NCI-H345 treated with DMSO at 0.1 percent for 48 hours (cell line): ENCODE measurements around the gene OXER1.
"Not testable (repeated sequence)": the region's sequence is repeated elsewhere in the genome, so short reads cannot be mapped to it uniquely, and the experiment has no call there.

Source experiments
- DNase-seq: peaks from one replicate; lab custom pipeline; 2025; ENCODE audit not compliant: unreplicated experiment; lab: John Stamatoyannopoulos, UW

The OXER1 gene

GRCh38 chr2:42752816-42753813 lies 10.8 kb downstream of the OXER1 start:
- no peak for DNase-seq

- no peak for DNase-seq
Observed at GRCh38 chr2:42752314-42752713, 11.6 kb downstream of the OXER1 start.

- DNase-seq = no peak
Observed at GRCh38 chr2:42748840-42749239, 15.1 kb downstream of the OXER1 start.

- DNase-seq = no peak
Observed at GRCh38 chr2:42747422-42747821, 16.5 kb downstream of the OXER1 start.

- DNase-seq = no peak
Observed at GRCh38 chr2:42744545-42745082, 19.3 kb downstream of the OXER1 start.

- no peak for DNase-seq
Observed at GRCh38 chr2:42743659-42743990, 20.3 kb downstream of the OXER1 start.

- no peak for DNase-seq
Observed at GRCh38 chr2:42742740-42743658, 20.9 kb downstream of the OXER1 start.

- DNase-seq = no peak
Observed at GRCh38 chr2:42741140-42741539, 22.8 kb downstream of the OXER1 start.

- no peak for DNase-seq
Observed at GRCh38 chr2:42736598-42737322, 27.2 kb downstream of the OXER1 start.

- no peak for DNase-seq
Observed at GRCh38 chr2:42733852-42734251, 30.1 kb downstream of the OXER1 start.

GRCh38 chr2:42731316-42731715 lies 32.6 kb downstream of the OXER1 start:
- not testable (repeated sequence) for DNase-seq

GRCh38 chr2:42726680-42727079 lies 37.3 kb downstream of the OXER1 start:
- DNase-seq = no peak

- DNase-seq = no peak
Observed at GRCh38 chr2:42725657-42726056, 38.3 kb downstream of the OXER1 start.

- DNase-seq = no peak
Observed at GRCh38 chr2:42724886-42725285, 39.0 kb downstream of the OXER1 start.

- no peak for DNase-seq
Observed at GRCh38 chr2:42723465-42723864, 40.5 kb downstream of the OXER1 start.

GRCh38 chr2:42722320-42723190 lies 41.4 kb downstream of the OXER1 start:
- no peak for DNase-seq

GRCh38 chr2:42721898-42722297 lies 42.0 kb downstream of the OXER1 start:
- DNase-seq = no peak

- DNase-seq = no peak
Observed at GRCh38 chr2:42714686-42715085, 49.2 kb downstream of the OXER1 start.

GRCh38 chr2:42713920-42714319 lies 50.0 kb downstream of the OXER1 start:
- DNase-seq = no peak

- no peak for DNase-seq
Observed at GRCh38 chr2:42712934-42713333, 51.0 kb downstream of the OXER1 start.
